ENCODE results near the gene TP53I3.

GRCh38 chr2:24123922-24124580 is 39.4 kb upstream of the TP53I3 start:
- TF ChIP-seq POLR2A (IDR thresholded peaks at IDR 0.05): no peak
- no peak for TF ChIP-seq CTCF (IDR thresholded peaks at IDR 0.05 in 4 of 5, conservative IDR thresholded peaks at IDR 0.05 in 1 of 5)
